Ovary (tissue), 3 donors: Measurements from ENCODE around the gene ARRDC5.

Source experiments
- EP300 ChIP-seq: sonication (generic); formaldehyde crosslinking; IDR thresholded peaks from one replicate; pipeline ENCODE4 v1.6.1; 2017; ENCODE audit warnings: antibody characterized with exemption
- POLR2A ChIP-seq: fragments of 450-650 bp; IDR thresholded peaks from one replicate; pipeline ENCODE4 v1.6.1; 2017; ENCODE audit warnings: antibody characterized with exemption, mild to moderate bottlenecking, moderate library complexity
- TF ChIP-seq, protein P1 (sequence below), 3 donors: fragments of 450-650 bp in 2 of 3; fragments of 200-600 bp in 1 of 3; IDR thresholded peaks; one replicate each; pipeline versions ENCODE4 v1.5.1 to v1.8.0; 2016 to 2022; ENCODE audit warnings: antibody characterized with exemption in 3 of 3, mild to moderate bottlenecking in 1 of 3
- donor health status: DM: no; HTN: no; CAD: no.

DNA sequence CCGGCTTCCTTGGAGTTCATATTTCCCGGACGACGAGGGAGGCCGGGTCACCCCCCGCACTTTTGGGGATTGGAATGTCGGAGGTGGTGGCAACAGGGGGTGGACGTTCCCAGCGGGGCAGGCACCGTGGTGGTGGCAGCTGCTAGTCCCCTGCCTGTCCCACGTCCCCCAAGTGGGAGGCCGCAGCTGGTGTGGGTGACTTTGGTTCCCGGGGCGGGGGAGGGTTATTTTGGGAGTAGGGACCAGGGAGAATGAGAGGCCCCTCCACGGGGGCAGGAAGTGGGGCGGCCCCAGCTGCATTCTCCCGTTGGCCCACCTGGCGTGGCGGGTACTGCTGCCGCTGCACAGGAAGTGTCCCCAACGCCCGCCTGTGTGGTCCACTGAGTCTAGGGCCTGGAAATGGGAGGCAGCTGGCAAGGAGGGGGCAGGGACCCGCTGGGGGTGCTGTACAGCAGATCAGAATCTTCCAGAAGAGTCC is 24.2 kb downstream of the ARRDC5 start:
- TF ChIP-seq, protein P1, sequence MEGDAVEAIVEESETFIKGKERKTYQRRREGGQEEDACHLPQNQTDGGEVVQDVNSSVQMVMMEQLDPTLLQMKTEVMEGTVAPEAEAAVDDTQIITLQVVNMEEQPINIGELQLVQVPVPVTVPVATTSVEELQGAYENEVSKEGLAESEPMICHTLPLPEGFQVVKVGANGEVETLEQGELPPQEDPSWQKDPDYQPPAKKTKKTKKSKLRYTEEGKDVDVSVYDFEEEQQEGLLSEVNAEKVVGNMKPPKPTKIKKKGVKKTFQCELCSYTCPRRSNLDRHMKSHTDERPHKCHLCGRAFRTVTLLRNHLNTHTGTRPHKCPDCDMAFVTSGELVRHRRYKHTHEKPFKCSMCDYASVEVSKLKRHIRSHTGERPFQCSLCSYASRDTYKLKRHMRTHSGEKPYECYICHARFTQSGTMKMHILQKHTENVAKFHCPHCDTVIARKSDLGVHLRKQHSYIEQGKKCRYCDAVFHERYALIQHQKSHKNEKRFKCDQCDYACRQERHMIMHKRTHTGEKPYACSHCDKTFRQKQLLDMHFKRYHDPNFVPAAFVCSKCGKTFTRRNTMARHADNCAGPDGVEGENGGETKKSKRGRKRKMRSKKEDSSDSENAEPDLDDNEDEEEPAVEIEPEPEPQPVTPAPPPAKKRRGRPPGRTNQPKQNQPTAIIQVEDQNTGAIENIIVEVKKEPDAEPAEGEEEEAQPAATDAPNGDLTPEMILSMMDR (IDR thresholded peaks at IDR 0.05), result no peak
- TF ChIP-seq POLR2A (no peak), EP300 (no peak)
